ENCODE results near the gene SUGP1.

GRCh38 chr19:19316082-19316481, 4.2 kb downstream of the SUGP1 start:
- TF ChIP-seq CTCF (conservative IDR thresholded peaks at IDR 0.05; ENCODE audit: low read length): no peak
- no peak for TF ChIP-seq EZH2phosphoT487 (IDR thresholded peaks at IDR 0.05; ENCODE audit: borderline replicate concordance, low read depth, low read length)

All from OCI-LY7 (cell line).